Spleen (tissue), 7 donors: ENCODE measurements around the gene DNER.

Experiments used
- POLR2A ChIP-seq, 3 donors: fragments of 450-650 bp; IDR thresholded peaks; one replicate each; pipeline ENCODE4 v1.5.1; 2017; ENCODE audit warnings: antibody characterized with exemption in 3 of 3, mild to moderate bottlenecking in 1 of 3
- POLR2AphosphoS5 ChIP-seq, 3 donors: sonication (generic); formaldehyde crosslinking; IDR thresholded peaks; one replicate each; pipeline ENCODE4 v1.5.1; 2017; ENCODE audit warnings: antibody characterized with exemption in 3 of 3
- TF ChIP-seq, protein P1 (sequence below), 11 experiments: fragments of 200-600 bp in 7 of 11; fragments of 450-650 bp in 4 of 11; sonication (generic) in 4 of 11; IDR thresholded peaks in 8 of 11; conservative IDR thresholded peaks in 3 of 11; 1 replicate in 7 of 11; 2 replicates in 4 of 11; pipeline versions ENCODE4 v1.4.0 to v1.8.0; 2016 to 2021; ENCODE audit warnings: antibody characterized with exemption in 11 of 11, inconsistent platforms in 4 of 11, mild to moderate bottlenecking in 1 of 11
- donor health status: DM: no; HTN: no; CAD: no; lungs with moderate emphysema.
- donor health status: DM: no; HTN: no; CAD: no.
- donor health status: DM: no; HTN: no; CAD: no.

DNA sequence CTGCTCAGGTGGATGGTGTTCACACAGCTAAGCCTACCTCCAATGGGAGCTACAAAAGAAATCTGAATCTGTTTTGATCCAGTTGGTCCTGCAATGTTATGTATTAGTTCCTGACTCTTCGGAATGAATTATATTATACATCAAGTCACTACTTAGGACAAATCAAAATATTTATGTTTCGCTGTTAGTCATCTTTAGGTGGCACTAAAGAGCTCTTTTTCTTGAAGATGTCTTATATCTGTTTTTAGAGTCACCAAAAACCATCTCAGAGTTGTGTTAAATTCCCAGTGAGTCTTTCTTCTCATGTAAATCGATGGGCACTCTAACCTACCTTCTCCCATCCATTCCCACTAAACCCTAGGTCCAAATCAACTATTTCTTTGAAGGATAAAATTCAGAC lies 2.2 kb downstream of the DNER start:
- TF ChIP-seq, protein P1, sequence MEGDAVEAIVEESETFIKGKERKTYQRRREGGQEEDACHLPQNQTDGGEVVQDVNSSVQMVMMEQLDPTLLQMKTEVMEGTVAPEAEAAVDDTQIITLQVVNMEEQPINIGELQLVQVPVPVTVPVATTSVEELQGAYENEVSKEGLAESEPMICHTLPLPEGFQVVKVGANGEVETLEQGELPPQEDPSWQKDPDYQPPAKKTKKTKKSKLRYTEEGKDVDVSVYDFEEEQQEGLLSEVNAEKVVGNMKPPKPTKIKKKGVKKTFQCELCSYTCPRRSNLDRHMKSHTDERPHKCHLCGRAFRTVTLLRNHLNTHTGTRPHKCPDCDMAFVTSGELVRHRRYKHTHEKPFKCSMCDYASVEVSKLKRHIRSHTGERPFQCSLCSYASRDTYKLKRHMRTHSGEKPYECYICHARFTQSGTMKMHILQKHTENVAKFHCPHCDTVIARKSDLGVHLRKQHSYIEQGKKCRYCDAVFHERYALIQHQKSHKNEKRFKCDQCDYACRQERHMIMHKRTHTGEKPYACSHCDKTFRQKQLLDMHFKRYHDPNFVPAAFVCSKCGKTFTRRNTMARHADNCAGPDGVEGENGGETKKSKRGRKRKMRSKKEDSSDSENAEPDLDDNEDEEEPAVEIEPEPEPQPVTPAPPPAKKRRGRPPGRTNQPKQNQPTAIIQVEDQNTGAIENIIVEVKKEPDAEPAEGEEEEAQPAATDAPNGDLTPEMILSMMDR (IDR thresholded peaks at IDR 0.05 in 8 of 11, conservative IDR thresholded peaks at IDR 0.05 in 3 of 11): no peak
- TF ChIP-seq POLR2AphosphoS5 (IDR thresholded peaks at IDR 0.05) (no peak), POLR2A (IDR thresholded peaks at IDR 0.05) (no peak)
